H1 (cell line): ENCODE measurements around the gene RASGRF1.
A peak's percentile ranks its signal among the peaks of the same experiment; 100 is the strongest.

Experiments used
- EP300 ChIP-seq, 2 experiments: IDR thresholded peaks; 1 replicate in 1 of 2; 2 replicates in 1 of 2; pipeline ENCODE4 v1.6.1; 2011 to 2012; ENCODE audit warnings: low read depth in 2 of 2, low read length in 2 of 2, mild to moderate bottlenecking in 2 of 2, borderline replicate concordance in 1 of 2, inconsistent platforms in 1 of 2, moderate library complexity in 1 of 2
- GABPA ChIP-seq: IDR thresholded peaks from 2 replicates; pipeline ENCODE4 v1.6.1; 2011; ENCODE audit warnings: mild to moderate bottlenecking, low read length, moderate library complexity, borderline replicate concordance; ENCODE audit not compliant: insufficient read depth
- JUND ChIP-seq: IDR thresholded peaks from 2 replicates; pipeline ENCODE4 v1.6.1; 2011; ENCODE audit warnings: mild to moderate bottlenecking, improper control_type of control experiment, low read length
- KDM5A ChIP-seq: fragments of 200-600 bp; IDR thresholded peaks from 2 replicates; pipeline ENCODE4 v1.7.1; 2012; ENCODE audit warnings: mild to moderate bottlenecking, low read length, inconsistent platforms, mixed read lengths
- MAFK ChIP-seq: IDR thresholded peaks from 2 replicates; pipeline ENCODE4 v1.6.1; 2012; ENCODE audit warnings: low read depth, mild to moderate bottlenecking, improper control_type of control experiment, low read length
- POLR2A ChIP-seq, 2 experiments: IDR thresholded peaks; 1 replicate in 1 of 2; 2 replicates in 1 of 2; pipeline ENCODE4 v1.6.1; 2011; ENCODE audit warnings: low read depth in 2 of 2, low read length in 2 of 2, mild to moderate bottlenecking in 2 of 2; ENCODE audit errors: control extremely low read depth in 1 of 2
- POLR2AphosphoS5 ChIP-seq: IDR thresholded peaks from 2 replicates; pipeline ENCODE4 v1.6.1; 2011; ENCODE audit warnings: low read depth, low read length
- RXRA ChIP-seq: IDR thresholded peaks from 2 replicates; pipeline ENCODE4 v1.6.1; 2011; ENCODE audit warnings: low read depth, mild to moderate bottlenecking, low read length, moderate library complexity; ENCODE audit not compliant: insufficient read depth
- SIN3A ChIP-seq, 2 experiments: IDR thresholded peaks in 1 of 2; conservative IDR thresholded peaks in 1 of 2; 2 replicates each; pipeline ENCODE4 v1.6.1; 2011 to 2012; ENCODE audit warnings: low read length in 2 of 2, improper control_type of control experiment in 1 of 2, low read depth in 1 of 2, mild to moderate bottlenecking in 1 of 2
- SIX5 ChIP-seq: IDR thresholded peaks from 2 replicates; pipeline ENCODE4 v1.6.1; 2011; ENCODE audit warnings: mild to moderate bottlenecking, low read depth, low read length
- ZNF274 ChIP-seq: IDR thresholded peaks from 2 replicates; pipeline ENCODE4 v1.7.0; 2012; ENCODE audit warnings: low read length, borderline replicate concordance; ENCODE audit errors: extremely low read depth
- TF ChIP-seq, protein P1 (sequence below), 3 experiments: IDR thresholded peaks; 1 replicate in 2 of 3; 2 replicates in 1 of 3; pipeline versions ENCODE4 v1.5.1 to v1.6.1; 2011; ENCODE audit warnings: low read length in 3 of 3, mild to moderate bottlenecking in 3 of 3, inconsistent platforms in 2 of 3, low read depth in 1 of 3, moderate library complexity in 1 of 3; ENCODE audit not compliant: insufficient read depth in 1 of 3; ENCODE audit errors: control extremely low read depth in 1 of 3
- TF ChIP-seq, protein P2 (sequence below): IDR thresholded peaks from 2 replicates; pipeline ENCODE4 v1.6.1; 2012; ENCODE audit warnings: inconsistent platforms

DNA sequence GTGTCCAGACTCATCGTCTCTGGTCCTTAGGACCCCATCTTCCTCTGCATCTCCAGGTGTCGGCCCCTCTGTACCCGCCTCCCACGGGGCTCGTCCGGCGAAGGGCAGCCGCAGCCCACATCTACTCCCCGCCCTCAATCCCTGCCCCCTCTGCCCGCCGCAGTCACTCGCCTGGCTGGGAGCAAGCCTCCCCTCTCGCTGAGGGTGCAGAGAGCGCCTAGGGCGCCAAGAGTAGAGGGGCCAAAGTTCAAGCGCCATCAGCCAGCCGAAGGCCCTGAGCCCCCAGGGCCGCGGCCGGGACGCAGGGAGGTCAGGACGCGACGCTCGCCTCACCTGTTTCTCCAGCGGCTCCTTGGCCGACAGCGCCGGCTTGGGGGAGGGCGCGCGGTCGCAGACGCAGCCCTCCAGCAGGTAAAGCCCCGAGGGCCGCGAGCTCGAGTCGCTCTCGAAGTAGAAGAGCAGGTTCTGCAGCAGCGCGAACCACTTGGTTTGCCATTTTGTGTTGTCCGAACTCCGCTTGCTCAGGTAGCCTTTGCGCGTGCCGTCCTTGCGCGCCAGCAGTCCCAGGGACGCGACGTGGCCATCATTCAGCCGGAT, 592 bp downstream of the RASGRF1 start:
- TF ChIP-seq SIN3A (conservative IDR thresholded peaks at IDR 0.05 in 1 of 2, IDR thresholded peaks at IDR 0.05 in 1 of 2; ENCODE audit: low read depth in 1 of 2, low read length in 2 of 2) (no peak), POLR2A (IDR thresholded peaks at IDR 0.05; ENCODE audit: control extremely low read depth in 1 of 2, low read depth in 2 of 2, low read length in 2 of 2) (no peak), POLR2AphosphoS5 (no peak), SIX5 (no peak), RXRA (no peak), ZNF274 (no peak), KDM5A (no peak), MAFK (no peak), GABPA (no peak), EP300 (IDR thresholded peaks at IDR 0.05; ENCODE audit: borderline replicate concordance in 1 of 2, low read depth in 2 of 2, low read length in 2 of 2) (no peak), JUND (no peak)
- TF ChIP-seq, protein P1, sequence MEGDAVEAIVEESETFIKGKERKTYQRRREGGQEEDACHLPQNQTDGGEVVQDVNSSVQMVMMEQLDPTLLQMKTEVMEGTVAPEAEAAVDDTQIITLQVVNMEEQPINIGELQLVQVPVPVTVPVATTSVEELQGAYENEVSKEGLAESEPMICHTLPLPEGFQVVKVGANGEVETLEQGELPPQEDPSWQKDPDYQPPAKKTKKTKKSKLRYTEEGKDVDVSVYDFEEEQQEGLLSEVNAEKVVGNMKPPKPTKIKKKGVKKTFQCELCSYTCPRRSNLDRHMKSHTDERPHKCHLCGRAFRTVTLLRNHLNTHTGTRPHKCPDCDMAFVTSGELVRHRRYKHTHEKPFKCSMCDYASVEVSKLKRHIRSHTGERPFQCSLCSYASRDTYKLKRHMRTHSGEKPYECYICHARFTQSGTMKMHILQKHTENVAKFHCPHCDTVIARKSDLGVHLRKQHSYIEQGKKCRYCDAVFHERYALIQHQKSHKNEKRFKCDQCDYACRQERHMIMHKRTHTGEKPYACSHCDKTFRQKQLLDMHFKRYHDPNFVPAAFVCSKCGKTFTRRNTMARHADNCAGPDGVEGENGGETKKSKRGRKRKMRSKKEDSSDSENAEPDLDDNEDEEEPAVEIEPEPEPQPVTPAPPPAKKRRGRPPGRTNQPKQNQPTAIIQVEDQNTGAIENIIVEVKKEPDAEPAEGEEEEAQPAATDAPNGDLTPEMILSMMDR (IDR thresholded peaks at IDR 0.05; ENCODE audit: control extremely low read depth in 1 of 3, insufficient read depth in 1 of 3, low read depth in 1 of 3, low read length in 3 of 3) = no peak
- TF ChIP-seq, protein P2, sequence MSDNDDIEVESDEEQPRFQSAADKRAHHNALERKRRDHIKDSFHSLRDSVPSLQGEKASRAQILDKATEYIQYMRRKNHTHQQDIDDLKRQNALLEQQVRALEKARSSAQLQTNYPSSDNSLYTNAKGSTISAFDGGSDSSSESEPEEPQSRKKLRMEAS = peak; percentile 16; the same call in 1 of the 2 replicates
